DMS153 treated with DMSO at 0.1 percent for 48 hours (cell line): ENCODE data around the gene RFX2.
A peak's percentile ranks its signal among the peaks of the same experiment; 100 is the strongest.

ENCODE experiments used
- DNase-seq: peaks from one replicate; lab custom pipeline; 2025; ENCODE audit not compliant: unreplicated experiment; lab: John Stamatoyannopoulos, UW

The RFX2 gene

DNA sequence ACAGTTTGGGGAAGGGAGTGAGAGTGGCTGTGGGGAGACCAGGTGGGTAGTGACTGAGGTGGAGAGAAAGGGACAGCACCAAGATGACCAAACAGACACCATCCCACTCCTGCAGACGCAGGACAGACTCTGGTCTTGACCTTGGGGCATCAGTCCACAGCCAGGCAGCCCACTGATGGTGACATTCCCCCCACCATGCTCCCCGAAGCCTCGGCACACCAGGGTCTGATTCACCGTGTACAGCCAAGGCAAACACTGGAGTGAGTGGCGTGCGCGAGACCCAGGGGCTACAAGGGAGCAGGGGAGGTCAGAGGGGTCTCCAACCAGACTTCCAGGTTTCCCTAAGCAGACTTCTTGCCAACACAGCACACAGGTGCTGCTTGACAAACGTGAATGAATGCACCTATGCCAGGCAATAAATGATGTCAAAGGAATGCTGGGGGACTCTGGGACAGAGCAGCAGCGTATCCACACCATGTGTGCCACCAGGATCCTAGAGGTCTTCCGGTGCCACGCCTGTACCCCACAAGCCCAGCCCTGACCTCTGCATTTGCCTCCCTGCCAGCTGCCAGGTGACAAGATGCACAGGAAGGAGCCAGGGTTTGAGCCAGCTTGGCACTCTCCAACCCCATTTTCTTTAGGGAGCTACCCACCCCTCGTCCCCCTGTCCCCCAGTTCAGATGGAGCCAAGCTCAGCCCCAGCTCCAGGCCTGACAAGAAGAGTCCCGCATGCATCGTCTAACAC is 150.9 kb downstream of the RFX2 start:
- no peak for DNase-seq

DNA sequence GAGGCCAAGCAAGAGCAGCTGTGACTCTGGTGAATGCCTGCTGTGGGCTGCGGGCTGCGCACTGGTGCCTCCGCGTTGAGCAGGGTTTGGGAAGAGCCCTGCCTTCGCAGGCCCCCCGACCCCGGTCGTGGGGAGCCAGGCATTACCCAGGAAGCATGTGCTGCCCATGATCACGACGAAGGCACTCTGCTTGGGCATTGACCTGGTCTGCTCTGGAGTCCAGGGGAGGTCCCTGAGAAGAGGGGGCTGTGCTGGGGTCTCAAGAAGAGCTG is 151.5 kb downstream of the RFX2 start:
- DNase-seq: no peak

DNA sequence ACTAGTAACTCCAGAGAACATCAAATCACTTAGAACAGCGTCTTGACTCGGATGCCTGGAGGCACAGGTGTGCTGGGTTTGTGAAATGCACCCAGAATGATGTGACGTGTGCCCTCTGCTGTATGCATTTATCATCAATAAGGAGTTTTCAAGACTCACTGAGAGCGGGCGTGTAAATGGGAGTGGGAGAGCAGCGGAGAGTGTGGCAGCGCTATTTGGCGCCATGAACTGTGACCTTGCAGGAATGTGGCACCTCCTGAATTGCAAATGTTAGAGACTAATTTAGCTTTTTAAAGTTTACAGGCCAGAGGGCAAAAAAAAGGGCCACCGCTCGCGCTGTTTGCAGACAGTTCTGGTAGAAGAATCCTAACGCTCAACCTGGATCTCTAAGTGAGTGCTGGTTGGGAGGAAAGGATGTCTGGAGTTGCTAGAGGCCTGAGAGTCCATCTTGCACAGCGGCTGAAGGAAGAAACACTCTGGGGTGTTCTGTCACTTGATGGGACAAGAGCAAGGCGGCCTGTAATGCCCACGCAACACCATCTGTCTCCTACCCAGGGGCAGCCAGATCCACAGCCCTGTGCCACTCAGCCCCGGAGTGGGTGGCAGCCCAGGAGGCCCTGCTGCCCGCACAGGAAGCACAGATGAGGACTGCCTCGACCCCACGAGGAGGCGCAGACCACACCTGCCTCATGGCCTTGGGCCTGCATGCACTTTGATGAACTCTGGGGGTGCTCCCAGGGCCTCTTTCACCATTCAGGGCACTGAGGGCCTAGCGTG is 152.0 kb downstream of the RFX2 start:
- no peak for DNase-seq

DNA sequence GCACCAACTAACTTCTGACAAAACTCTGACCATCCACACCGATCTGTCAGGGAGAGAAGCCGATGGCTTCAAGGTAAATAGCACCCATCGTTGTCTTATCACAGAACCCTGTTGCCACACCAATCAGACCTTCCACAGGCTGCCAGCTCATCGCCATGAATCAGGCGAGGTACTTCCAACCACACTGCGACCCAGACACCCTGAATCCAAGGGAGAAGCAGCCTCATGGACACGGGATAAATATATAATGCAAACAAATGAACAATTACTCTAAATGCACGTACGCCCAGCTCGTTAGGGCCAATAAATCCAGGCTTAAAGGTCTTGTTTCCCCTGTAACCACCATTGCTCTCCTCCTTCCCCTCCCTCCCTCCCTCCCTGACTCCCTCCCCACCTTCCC is 153.1 kb downstream of the RFX2 start:
- peak; percentile 62 for DNase-seq

DNA sequence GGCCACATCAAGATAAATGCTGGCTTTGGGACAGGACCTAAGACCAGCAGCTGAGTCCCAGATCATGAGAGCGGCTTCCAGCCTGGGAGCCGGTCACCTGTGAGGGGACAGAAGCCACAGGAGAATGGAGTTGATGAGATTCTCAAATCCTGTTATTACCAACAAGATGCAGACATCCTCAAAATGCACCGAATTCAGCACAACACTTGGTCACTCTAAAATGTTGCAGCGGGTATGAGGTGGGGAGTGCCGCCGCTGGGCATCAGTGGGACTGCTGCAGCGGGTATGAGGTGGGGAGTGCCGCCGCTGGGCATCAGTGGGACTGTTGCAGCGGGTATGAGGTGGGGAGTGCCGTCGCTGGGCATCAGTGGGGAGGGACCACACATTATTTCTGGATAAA is 153.6 kb downstream of the RFX2 start:
- DNase-seq: no peak

DNA sequence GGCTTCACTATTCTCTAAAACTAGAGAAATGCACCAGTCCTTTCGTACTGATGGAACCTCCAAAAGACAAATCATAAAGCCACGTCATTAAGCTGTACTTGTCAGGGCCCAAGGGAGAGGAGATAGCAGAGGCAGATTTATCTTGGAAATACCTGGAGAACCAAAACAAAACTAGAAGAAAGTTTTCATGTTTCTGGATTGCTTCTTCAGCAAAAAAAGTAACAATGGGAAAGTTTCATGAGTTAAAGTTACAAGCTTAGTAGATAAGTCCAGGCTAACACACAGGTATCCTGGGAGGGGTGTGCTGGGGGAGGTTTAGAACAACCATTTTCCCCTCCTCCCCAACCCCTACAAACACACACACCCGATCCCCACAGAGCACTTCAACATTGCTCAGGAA is 154.0 kb downstream of the RFX2 start:
- DNase-seq: no peak

DNA sequence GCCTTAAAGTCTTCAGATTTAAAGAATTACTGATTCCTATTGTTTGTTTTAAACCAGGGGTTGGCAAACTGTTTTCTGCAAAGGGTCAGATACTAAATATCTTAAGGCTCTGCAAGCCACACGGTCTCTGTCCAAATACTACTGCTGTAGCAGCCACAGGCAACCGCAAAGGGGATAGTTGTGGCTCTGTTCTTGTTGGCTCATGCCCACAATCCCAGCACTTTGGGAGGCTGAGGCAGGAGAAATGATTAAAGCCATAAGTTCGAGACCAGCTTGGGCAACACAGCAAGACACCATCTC is 154.7 kb downstream of the RFX2 start:
- no peak for DNase-seq

DNA sequence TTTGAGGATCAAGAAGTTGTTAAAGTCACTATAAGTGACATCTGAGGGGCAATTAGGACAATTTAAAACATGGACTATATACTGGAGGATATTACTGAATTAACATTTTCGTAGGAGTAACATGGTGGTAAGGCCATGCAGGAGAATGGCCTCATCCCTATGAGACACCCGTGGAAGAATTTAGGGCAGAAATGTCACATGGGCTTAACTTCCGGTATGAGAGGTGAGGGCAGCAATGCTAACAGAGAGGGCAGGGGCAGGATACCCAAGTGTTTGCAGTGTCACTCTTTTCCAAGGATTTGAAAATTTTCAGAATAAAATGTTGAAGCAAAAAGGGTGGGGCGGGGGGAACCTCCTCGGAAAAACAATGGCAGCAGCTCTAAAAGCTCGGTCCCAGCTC is 156.0 kb downstream of the RFX2 start:
- DNase-seq: no peak

DNA sequence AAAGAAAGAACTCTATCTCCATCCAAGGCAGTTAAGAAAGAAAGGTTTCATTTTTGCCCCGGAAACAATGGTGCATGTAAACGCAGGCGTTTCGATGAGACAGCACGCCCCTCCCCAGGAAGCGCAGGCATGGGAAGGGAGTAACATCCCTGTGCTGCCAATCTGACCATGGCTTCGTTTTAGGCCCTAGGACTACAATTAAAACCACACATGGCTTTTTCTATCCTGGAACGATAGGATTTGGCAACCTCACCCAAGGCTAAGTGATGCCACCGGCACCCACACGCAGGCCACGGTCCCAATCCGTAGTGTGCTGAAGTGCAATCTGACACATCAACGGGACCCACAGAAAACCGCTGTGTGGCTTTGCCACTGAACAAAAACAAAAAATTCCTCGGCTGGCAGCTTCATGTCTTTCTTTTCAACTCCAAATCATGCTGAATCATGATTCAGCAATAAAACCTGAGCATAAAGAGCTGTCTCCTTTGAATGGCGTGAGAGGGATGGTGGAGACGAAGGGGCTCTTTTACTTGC is 156.6 kb downstream of the RFX2 start:
- peak; percentile 12 for DNase-seq

DNA sequence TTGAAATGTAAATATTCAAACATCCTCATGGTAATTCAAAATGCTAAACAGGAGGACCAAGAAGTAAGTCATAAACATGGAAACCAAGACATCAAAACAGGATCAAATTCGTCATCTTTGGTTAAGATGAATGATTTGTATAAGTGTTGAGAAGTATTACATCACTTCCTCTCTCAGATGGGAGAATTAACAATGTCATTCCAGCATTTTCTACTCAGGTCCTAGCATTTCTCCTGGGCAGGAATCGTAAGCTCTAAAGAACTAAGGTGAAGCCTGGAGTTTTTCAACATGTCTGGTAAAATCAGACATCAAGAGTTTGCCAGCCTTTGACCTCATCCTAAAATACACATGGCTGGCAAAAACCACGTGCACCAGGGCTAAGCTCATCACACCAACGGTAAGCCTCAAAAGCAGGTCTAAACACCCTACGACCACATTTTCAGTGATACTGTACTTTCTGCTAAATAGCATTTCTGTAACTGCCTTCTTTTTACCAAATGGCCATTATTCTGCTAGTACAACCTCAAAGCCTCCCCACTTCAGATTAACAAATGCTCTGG is 157.2 kb downstream of the RFX2 start:
- no peak for DNase-seq

DNA sequence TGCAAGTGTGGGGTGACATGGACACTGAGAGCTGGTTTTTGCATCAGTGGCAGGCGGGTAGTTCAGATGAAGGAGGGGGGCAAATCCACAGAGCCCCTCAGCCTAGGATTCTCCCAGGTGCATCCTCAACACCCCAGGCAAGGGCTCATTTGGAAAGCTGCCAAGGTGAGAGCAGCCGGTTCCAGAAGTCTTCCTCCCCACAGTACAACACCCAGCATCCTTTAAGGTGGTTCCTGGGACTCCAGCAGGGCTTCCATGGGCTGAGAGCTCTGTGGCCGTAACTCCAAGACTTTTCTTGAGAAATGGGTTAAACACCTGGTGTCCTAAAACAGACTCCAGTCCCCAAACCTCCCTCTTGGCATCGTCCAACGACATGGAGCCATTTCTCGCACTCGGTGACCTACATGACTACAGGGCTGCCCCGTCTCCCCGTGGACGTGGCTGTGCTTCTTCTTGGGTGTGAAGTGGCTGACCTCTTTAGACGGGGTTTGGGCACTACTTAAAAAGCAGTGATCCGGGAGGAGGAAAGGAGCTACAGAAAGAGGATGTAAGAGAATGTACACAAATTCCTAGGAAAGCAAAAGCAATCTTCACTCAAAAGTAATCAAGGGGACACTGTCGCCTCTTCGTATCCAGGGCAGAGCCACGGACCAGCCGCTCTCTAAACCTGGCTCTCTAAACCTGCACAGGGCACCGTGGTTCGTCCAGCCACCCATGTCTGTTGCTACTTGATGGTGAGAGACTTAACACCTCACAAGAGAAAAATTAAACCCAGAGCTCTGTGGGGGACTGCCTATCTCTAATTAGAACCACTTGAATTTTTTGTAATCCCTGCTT is 157.9 kb downstream of the RFX2 start:
- no peak for DNase-seq

DNA sequence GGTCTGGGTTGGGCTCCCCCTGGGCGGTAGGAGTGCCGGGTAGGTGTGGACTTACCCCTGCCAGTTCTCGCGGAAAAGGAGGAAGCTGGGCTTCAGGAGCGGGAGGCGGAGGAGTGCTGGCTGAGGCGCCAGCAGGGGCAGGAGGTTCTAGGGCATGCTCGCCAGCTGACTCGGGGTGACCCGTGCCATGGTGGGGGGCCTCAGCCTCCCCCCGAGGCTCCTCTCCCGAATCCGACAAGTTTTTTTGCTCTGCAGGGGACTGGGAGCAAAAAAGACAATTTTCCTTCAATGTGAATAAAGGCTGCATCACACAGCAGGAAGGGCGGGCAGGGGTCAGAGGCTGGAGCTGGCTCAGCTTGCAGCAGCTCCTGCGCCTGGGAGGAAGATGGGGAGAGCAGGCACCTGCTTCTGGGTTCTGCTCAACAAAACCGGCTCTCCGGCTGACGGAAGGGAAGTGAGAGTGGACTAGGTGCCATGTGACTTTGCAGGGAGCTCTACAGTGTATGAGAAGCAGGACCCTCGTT is 158.9 kb downstream of the RFX2 start:
- DNase-seq: no peak

DNA sequence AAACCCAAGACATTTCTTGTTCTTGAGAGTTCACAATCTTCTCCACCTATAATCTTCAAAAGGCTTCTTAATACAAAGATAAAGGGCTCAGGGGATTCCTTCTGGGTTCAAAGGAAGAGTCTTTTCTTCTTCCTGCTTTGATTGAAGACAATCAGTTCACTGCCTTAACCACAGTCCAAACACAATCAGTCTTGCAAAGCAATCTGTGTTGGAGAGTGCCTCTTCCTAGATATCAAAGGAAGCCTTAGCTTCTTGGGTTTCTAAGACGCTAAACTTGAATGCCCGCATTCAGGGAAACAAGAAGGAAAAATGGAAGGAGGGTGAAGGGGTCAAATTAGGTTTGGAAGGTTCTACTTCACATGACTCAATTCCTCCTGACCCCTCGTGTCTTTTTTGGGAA is 159.6 kb downstream of the RFX2 start:
- no peak for DNase-seq

DNA sequence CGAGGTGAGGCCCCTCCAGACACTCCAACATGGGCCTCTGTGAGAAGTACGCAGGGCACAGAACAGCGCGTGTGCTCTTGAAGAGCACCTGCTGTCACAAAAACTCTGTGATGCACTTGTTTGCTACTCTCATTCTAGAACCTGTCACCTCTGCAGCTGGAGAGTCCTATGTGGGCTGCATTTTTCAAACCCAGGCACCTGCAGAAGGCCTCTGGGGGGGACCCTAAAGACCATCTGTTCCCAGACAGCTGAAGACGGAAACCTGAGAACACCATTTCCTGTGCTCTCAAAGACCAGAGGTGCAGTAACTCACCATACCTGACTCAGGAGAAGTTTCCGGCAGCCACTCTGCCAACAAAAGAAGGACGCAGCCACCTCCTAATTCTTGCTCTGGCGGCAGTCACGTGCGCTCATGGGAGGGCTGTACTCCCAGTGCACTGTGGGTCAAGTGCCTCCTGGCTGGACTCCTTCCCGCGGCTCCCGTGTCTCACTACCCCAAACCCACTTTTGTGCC is 160.5 kb downstream of the RFX2 start:
- peak; percentile 79 for DNase-seq

DNA sequence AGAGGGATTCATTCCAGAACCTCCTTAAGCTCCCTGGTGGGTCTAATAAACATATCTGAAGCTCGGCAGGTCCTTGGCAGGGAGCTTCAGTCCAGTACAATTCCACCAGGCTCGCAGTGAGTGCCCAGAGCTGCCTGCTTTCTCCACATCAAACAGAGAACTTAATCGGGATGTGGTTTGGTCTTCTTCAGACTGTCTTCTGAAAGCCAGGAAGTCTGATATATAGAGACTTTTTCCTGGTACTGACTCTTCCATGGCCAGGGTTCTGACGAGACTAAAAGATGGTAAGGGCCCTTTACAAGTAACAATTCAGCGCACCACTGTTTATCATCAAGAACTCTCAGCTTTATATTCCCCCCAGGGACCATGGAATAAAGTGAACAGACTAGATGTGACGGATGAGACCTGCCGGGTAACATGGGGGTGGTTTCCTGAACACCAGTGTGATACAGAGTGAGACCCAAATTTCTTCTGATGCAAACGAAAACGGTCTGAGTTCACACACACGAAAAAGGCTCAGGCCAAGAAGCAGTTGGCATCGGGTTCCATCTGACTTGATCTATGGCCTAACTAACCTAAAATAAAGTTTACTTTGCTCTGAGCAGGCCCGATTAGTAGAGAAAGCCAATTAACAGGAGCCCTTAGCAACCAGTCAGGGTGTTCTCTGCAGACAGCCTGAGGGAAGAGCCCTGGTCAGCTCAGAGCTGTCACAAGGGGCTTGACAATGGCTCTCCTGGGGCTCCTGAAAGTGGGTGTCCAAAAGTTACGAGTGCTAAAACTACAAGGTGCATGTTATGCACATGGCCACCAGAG is 161.3 kb downstream of the RFX2 start:
- no peak for DNase-seq

DNA sequence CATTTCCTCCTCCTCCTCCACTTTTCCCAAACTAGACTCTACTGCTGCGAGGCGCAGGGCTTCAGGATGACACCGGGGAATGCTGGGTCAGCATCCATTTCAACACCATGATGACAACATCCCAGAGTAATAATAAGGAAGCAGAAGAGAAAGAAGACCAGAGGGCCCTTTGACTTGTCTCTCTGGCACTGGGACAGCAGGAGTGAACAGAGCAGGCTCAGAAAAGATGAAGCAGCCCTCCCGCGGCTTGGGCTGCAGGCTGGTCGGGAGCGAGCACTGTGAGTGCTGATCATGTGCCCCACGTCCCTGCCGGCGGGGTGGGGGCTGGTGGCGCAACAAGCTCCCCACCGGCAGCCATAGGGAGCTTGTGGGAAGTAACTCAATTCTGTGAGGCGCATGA is 162.9 kb downstream of the RFX2 start:
- no peak for DNase-seq

DNA sequence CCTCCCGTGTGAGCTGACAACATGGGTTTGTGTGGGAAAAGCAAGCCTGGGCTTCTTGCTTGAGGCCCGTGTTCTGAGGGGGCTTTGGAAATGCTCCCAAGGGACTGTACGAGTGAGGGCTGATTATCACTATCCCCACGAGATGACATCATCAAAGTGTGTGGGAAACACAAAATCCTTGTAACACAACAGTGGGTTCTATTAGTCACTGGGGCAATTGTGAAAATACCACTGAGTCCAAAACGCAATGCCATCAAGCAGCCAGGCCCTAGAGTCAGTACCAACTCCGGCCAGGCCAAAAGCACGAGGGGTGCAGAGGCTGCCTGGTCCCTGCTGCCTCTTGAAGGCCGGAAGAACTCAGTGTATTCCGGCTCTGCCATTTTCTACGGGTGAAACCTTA is 166.7 kb downstream of the RFX2 start:
- DNase-seq: no peak
